ENCODE results near the gene RBPJ. TPM values are rescaled to one million over a fixed set of nuclear protein-coding genes. Genes with fewer than 3 reads are reported as not detected.
"Not testable (repeated sequence)": the region's sequence is repeated elsewhere in the genome, so short reads cannot be mapped to it uniquely, and the experiment has no call there.

The RBPJ gene
- total RNA-seq, 2 experiments from 2014 or later = 73.3 to 163 TPM

DNA sequence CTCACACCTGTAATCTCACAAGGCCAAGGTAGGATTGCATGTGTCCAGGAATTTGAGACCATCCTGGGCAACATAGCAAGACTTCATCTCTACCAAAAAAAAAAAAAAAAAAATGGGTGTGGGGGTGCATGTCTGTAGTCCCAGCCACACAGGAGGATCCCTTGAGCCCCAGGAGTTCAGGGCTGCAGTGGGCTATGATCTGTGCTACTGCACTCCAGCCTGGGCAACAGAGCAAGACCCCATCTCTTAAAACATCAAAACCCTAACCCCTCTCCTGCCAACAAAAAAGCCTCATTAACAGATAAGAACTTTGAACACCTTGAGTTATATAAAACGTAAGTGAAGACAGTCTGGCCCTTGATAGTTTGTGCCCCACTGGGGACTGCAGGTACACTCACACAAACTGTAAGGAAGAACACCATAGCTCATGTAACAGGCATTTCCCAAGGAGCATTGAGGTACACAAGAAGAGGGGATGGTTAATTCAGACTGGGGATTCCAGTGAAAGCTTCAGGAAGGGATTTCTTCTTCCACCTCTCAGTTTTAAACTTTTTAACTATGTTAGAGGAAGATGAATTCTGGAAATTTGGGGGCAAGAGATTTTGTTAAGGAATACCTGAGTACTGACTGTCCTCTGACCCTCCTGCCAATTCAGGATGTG lies 34.7 kb downstream of the RBPJ start:
- no peak for DNase-seq
- H3K27ac Mint-ChIP-seq = peak overlapping the region; percentile 5
- no peaks in the 10 kb centered on the region for H3K9me3 Mint-ChIP-seq (ENCODE audit: low read depth)
- CTCF ChIA-PET = interaction anchor here (0.7 to 1.6 kb wide), 8 partner anchors 13 to 368 kb away, joined by 3 to 6 read pairs (median 3); no protein-coding TSS in a partner anchor
- H3K4me1 Mint-ChIP-seq = peaks cover 17% of the 10 kb centered on the region
- H3K27me3 Mint-ChIP-seq = no peaks in the 10 kb centered on the region
- no peak overlapping the region for H3K4me3 Mint-ChIP-seq
- no peaks in the 10 kb centered on the region for H3K36me3 Mint-ChIP-seq
- ATAC-seq = peak; percentile 5

DNA sequence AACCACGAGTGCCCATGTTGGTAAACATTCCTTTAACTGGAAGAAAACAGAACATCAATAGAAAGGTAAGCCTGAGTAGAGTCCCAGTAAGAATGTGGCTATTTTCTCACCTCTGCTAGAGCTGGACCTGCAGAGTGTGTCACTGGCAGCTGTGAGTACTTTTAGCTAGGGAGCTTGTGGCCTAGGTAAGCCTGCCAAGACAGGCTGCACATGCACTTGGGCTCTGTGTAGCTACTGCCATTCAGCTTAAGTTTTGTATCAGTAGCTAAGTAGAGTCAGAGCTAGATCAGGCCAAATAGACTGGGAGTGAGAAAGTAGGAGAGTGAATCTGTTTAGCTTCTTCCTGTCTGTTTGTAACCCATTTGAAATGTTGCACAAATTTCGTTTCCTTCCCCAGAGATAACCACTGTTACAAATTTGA lies 35.3 kb downstream of the RBPJ start:
- no peaks in the 10 kb centered on the region for H3K27me3 Mint-ChIP-seq

DNA sequence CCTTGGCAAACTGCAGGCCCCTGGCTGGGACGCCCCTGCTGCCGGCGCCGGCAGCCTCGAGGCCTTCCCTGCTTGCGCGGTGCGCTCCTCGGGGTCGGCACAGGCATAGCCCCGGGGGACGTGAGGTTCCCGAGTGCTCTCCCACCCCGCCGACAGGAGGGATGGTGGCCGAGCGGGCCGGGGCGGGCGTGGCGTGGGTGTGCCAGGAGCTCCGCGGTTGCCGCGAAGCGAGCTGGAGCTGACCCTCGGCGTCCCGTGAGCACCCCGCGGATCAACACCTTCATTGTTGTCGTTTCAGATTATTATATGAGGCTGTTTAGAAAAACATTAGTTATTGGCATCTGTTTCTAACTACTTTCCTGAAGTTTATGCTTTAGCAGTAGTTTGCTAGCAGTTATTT lies 38.7 kb downstream of the RBPJ start:
- peaks cover 34% of the 10 kb centered on the region for H3K4me1 Mint-ChIP-seq
- H3K36me3 Mint-ChIP-seq; ATAC-seq; DNase-seq; H3K27ac Mint-ChIP-seq; H3K9me3 Mint-ChIP-seq (ENCODE audit: low read depth); H3K27me3 Mint-ChIP-seq; H3K4me3 Mint-ChIP-seq; CTCF ChIA-PET: not testable (repeated sequence)

More for the DNA sequence above, 35.3 kb downstream of the RBPJ start:
- Mint-ChIP-seq H3K36me3 (no peaks in the 10 kb centered on the region), H3K4me3 (no peak overlapping the region), H3K27ac (no peak overlapping the region), H3K4me1 (peaks cover 19% of the 10 kb centered on the region), H3K9me3 (ENCODE audit: low read depth) (no peaks in the 10 kb centered on the region)
- CTCF ChIA-PET = interaction anchor here (0.9 to 1.6 kb wide), 6 partner anchors 26 to 368 kb away, joined by 3 to 6 read pairs (median 3); no protein-coding TSS in a partner anchor
- ATAC-seq = peak; percentile 69
- DNase-seq = peak; percentile 48

DNA sequence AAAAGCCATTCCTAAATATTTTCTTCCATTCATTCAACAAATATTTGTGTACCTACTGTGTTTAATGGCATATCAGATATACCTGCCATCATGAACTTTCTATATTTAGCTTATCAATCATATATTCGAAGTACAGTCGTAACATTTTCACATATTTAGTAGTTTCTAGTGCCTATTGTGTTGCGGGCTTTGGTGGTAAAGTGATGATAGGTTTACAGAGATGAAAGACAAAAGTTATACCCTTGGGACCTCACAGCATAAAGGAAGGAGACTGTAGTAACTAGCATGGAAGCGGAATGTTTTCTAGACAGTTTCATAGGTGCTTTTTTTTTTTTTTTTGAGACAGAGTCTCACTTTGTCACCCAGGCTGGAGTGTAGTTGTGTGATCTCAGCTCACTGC lies 39.5 kb downstream of the RBPJ start:
- no peaks in the 10 kb centered on the region for H3K9me3 Mint-ChIP-seq (ENCODE audit: low read depth)
- peaks cover 7% of the 10 kb centered on the region for H3K36me3 Mint-ChIP-seq
- no peak overlapping the region for H3K4me3 Mint-ChIP-seq
- no peak for DNase-seq
- no peak for ATAC-seq
- H3K27me3 Mint-ChIP-seq = no peaks in the 10 kb centered on the region
- H3K4me1 Mint-ChIP-seq = peaks cover 37% of the 10 kb centered on the region
- CTCF ChIA-PET = interaction anchor here (1.0 to 1.6 kb wide), 3 partner anchors 30 to 434 kb away, joined by 3 to 9 read pairs (median 4); no protein-coding TSS in a partner anchor
- no peak overlapping the region for H3K27ac Mint-ChIP-seq

DNA sequence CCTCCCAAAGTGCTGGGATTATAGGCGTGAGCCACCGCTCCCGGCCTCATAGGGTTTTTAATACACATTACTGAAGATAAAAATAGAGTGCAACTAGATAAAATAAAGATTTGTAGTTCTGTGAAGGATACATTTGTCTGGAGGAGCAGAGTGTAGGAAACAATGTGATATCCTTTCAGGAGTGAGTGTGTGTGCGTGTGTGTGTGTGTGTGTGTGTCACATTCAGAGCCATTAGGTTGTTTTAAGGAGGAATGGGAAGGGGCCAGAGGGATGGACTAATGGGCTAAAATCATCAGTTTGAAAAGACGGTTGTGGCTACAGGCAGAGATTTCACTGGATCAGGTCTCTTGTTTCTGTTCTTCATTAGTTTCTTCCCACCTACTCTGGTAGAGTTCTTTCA lies 40.0 kb downstream of the RBPJ start:
- CTCF ChIA-PET = interaction anchor here (1.0 to 1.6 kb wide), 5 partner anchors 11 to 435 kb away, joined by 3 to 9 read pairs (median 4); no protein-coding TSS in a partner anchor

DNA sequence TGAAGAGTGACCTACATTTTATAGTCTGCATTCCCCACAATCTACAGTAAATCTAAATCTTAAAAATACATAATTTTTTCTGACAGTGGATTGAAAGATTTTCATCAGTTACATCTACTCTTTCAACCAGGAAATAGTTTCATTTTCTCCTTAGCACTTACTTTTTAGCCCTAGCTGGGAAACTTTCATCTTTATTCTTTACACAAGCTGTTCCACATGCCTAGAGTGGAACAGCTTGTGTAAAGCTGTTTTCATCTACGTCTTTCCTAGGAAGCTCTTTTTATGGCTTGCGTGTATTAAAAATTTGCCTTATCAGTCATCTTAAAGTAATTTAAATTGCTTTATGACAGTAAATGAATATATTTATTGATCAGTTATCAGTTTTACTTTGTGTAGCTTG lies 40.5 kb downstream of the RBPJ start:
- Mint-ChIP-seq H3K4me3 (no peak overlapping the region), H3K27me3 (no peaks in the 10 kb centered on the region), H3K27ac (peak overlapping the region; percentile 16)

More for the DNA sequence above, 40.0 kb downstream of the RBPJ start:
- Mint-ChIP-seq H3K9me3 (ENCODE audit: low read depth) (no peaks in the 10 kb centered on the region), H3K4me3 (no peak overlapping the region), H3K36me3 (peaks cover 9% of the 10 kb centered on the region), H3K27me3 (no peaks in the 10 kb centered on the region), H3K27ac (peak overlapping the region; percentile 16), H3K4me1 (peaks cover 41% of the 10 kb centered on the region)
- no peak for ATAC-seq
- DNase-seq = no peak

DNA sequence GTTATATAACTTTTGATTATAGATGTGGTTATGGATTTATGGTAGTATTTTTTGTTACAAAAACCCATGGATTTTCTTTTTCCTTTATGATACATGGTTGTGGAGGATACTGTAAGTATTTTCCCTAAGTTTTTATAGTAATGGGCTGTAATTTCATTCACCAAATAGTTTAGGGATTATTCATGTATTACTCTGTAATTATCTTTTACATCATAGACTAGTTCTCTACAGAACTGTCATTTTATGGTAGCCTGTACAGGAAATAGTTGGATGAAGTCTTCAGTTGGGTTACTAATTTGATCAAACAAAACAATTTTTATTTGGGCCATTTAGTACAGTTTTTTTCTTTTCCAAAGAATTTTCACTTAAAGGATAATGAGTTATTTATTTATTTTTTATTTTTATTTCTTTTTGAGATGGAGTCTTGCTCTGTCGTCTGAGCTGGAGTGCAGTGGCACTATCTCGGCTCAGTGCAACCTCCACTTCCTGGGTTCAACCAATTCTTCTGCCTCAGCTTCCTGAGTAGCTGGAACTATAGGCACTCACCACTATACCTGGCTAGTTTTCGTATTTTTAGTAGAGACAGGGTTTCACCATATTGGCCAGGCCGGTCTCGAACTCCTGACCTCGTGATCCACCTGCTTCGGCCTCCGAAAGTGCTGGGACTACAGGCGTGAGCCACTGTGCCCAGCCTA lies 42.1 kb downstream of the RBPJ start:
- H3K27ac Mint-ChIP-seq = peak overlapping the region; percentile 32
- CTCF ChIA-PET = interaction anchor here (1.4 kb wide), 1 partner anchor 32 kb away, joined by 4 read pairs; no protein-coding TSS in a partner anchor

More for the DNA sequence above, 40.5 kb downstream of the RBPJ start:
- ATAC-seq (no peak), DNase-seq (no peak)
- Mint-ChIP-seq H3K4me1 (peaks cover 44% of the 10 kb centered on the region), H3K36me3 (peaks cover 9% of the 10 kb centered on the region), H3K9me3 (ENCODE audit: low read depth) (no peaks in the 10 kb centered on the region)
- CTCF ChIA-PET = interaction anchor here (0.6 to 1.6 kb wide), 6 partner anchors 12 to 435 kb away, joined by 3 to 9 read pairs (median 4); no protein-coding TSS in a partner anchor

DNA sequence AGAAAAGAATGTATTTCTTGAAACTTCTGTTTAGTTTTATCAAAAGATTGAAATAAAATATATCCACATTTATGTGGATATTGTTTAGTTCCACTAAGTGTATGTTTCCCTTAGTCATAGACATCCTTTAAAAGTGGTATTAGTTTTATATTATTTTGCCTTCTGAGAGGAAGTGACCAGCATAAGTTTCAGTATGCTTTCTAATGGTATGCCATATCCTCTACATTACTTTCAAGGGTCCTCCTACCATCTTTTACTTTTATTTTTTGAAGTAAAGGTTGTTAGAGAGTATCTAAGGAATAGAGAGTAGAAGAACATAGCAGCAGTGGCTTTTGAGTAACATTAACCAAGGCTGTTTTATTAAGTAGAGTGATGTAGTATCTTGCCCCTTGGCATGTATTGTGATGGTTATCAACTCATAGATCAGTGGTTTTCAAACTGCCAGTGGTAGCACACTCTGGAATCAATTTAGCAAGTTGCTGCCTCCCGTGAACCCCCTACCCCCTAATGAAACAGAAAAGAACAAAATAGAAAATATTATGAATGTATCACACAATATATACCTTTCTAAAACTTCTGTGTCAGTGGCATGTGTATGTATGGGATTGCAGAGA lies 44.8 kb downstream of the RBPJ start:
- no peaks in the 10 kb centered on the region for H3K9me3 Mint-ChIP-seq (ENCODE audit: low read depth)
- peaks cover 70% of the 10 kb centered on the region for H3K4me1 Mint-ChIP-seq
- H3K27me3 Mint-ChIP-seq = no peaks in the 10 kb centered on the region
- DNase-seq = no peak
- H3K4me3 Mint-ChIP-seq = no peak overlapping the region
- peaks cover 33% of the 10 kb centered on the region for H3K36me3 Mint-ChIP-seq
- H3K27ac Mint-ChIP-seq = no peak overlapping the region
- ATAC-seq = peak; percentile 27
- CTCF ChIA-PET = interaction anchor here (1.0 kb wide), 1 partner anchor 336 kb away, joined by 3 read pairs; no protein-coding TSS in a partner anchor

More for the DNA sequence above, 42.1 kb downstream of the RBPJ start:
- peak; percentile 45 for DNase-seq
- H3K36me3 Mint-ChIP-seq = peaks cover 12% of the 10 kb centered on the region
- H3K4me3 Mint-ChIP-seq = no peak overlapping the region
- H3K27me3 Mint-ChIP-seq = no peaks in the 10 kb centered on the region
- no peaks in the 10 kb centered on the region for H3K9me3 Mint-ChIP-seq (ENCODE audit: low read depth)
- H3K4me1 Mint-ChIP-seq = peaks cover 51% of the 10 kb centered on the region
- ATAC-seq = peak; percentile 51

DNA sequence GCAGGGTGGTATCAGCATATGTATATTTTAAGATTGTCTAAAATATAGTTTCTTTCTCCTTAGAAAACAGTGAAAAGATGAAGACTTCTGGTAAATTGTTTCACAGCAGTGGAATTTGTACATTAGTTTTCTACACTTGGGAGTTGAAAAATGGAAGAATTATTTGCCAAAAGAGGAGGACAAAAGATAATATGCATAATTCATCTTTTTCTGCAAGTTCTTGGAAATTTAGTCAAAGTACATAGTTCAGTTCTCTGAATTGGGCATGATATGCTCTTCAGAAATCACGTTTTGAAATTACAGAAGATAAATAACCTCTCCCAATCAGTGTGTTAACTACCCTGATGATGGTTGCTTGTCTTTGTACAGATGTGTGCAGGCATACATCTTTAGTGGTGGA lies 47.0 kb downstream of the RBPJ start:
- Mint-ChIP-seq H3K9me3 (ENCODE audit: low read depth) (no peaks in the 10 kb centered on the region), H3K4me1 (peaks cover 64% of the 10 kb centered on the region), H3K27me3 (no peaks in the 10 kb centered on the region), H3K4me3 (no peak overlapping the region), H3K27ac (no peak overlapping the region), H3K36me3 (peaks cover 29% of the 10 kb centered on the region)
- CTCF ChIA-PET = no interaction called here
- DNase-seq = no peak
- no peak for ATAC-seq

DNA sequence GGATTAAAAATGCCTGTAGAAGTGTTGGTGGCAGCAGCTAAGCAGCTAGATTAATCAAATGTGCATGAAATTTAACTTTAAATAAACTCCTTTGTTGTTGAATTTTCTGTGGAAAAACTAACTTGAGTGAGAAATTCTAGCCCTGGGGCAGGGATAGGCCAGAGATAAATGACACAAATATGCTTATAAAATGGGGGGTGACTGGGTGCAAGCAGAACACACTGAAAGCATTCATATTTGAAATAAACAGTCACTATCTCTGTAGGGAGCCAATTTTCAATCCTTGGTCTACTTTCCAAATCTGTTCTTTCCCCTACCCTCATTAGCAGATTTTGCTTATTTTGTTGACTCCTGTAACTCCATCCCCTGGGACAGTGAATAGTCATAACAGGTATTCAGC lies 47.9 kb downstream of the RBPJ start:
- Mint-ChIP-seq H3K9me3 (ENCODE audit: low read depth) (no peaks in the 10 kb centered on the region), H3K27me3 (no peaks in the 10 kb centered on the region), H3K27ac (no peak overlapping the region), H3K4me1 (peaks cover 66% of the 10 kb centered on the region), H3K36me3 (peaks cover 29% of the 10 kb centered on the region), H3K4me3 (no peak overlapping the region)
- ATAC-seq (no peak), DNase-seq (no peak)
- CTCF ChIA-PET = interaction anchor here (0.7 to 1.2 kb wide), 3 partner anchors 14 to 1848 kb away, joined by 3 read pairs; no protein-coding TSS in a partner anchor

DNA sequence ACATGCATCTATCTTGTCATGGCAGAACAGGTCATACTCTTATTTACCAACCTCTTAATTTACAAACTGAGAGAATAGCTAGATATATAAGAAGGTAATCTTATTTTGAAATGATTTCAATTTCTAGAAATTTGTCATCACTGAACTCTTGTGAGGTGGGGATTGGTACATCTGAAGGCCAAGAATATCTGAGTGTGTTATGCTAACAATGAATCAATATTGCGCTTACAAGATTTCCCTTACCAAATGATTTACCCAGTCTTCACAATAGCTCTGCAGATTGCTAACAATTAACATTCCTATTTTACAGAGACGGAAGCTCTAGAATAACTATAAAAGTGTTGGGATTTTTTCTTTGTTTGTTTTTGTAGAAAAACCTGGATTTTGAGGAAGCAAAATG lies 48.3 kb downstream of the RBPJ start:
- H3K4me3 Mint-ChIP-seq = no peak overlapping the region
- CTCF ChIA-PET = interaction anchor here (1.1 to 1.2 kb wide), 3 partner anchors 14 to 39 kb away, joined by 3 read pairs; no protein-coding TSS in a partner anchor

DNA sequence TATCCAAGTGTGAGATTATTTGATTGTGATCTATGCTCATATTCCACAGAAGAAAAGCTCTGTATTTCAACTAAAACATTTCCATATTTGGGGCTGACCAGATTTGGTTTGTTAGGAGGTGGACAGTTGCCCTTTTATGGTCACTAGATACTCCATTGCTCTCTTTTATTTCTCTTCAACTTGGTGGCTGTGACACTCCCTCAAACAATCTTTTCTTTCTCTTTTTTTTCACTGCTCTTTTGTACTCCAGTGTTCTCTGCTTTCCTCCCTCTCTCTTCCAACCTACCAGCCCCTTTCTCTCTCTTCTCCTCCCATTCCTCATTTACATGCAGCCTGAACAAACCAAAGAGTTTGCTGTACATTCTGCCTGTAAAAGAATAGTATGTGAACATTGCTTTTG lies 48.8 kb downstream of the RBPJ start:
- Mint-ChIP-seq H3K4me1 (peaks cover 67% of the 10 kb centered on the region), H3K27me3 (no peaks in the 10 kb centered on the region), H3K27ac (no peak overlapping the region), H3K4me3 (no peak overlapping the region), H3K9me3 (ENCODE audit: low read depth) (no peaks in the 10 kb centered on the region), H3K36me3 (peaks cover 28% of the 10 kb centered on the region)
- CTCF ChIA-PET = interaction anchor here (1.1 to 1.2 kb wide), 3 partner anchors 15 to 39 kb away, joined by 3 read pairs; no protein-coding TSS in a partner anchor
- ATAC-seq (no peak), DNase-seq (no peak)

More for the DNA sequence above, 48.3 kb downstream of the RBPJ start:
- ATAC-seq (no peak), DNase-seq (no peak)
- H3K27me3 Mint-ChIP-seq = no peaks in the 10 kb centered on the region
- H3K9me3 Mint-ChIP-seq (ENCODE audit: low read depth) = no peaks in the 10 kb centered on the region
- H3K36me3 Mint-ChIP-seq = peaks cover 29% of the 10 kb centered on the region
- peaks cover 67% of the 10 kb centered on the region for H3K4me1 Mint-ChIP-seq
- no peak overlapping the region for H3K27ac Mint-ChIP-seq

DNA sequence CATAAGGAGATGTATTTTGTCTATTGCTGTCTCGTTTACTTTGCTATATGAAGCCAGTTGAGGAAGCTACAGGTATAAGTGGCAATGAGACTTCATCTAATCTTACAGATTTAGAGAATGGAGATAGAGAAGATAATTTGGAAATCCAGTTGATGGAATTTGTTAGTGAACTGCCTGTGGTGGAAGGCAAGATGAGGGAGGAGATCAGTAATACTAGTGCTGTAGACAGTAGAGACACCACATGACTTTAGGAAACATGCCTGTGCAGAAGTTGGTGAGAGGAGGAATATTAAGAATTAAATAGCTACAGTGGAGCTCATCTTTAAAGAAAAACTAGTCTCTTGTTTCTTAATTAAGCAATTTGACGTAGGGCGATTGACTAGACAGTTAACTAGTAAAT lies 51.3 kb downstream of the RBPJ start:
- peaks cover 39% of the 10 kb centered on the region for H3K36me3 Mint-ChIP-seq
- peak overlapping the region; percentile 30 for H3K27ac Mint-ChIP-seq

More for the DNA sequence above, 51.3 kb downstream of the RBPJ start:
- H3K4me3 Mint-ChIP-seq = no peak overlapping the region
- CTCF ChIA-PET = interaction anchor here (0.7 to 2.5 kb wide), 6 partner anchors 11 to 47 kb away, joined by 3 to 12 read pairs (median 5); no protein-coding TSS in a partner anchor
- H3K4me1 Mint-ChIP-seq = peaks cover 58% of the 10 kb centered on the region
- DNase-seq = no peak
- no peaks in the 10 kb centered on the region for H3K27me3 Mint-ChIP-seq
- H3K9me3 Mint-ChIP-seq (ENCODE audit: low read depth) = no peaks in the 10 kb centered on the region
- peak; percentile 20 for ATAC-seq

Measured in activated CD8-positive, alpha-beta memory T cell treated with anti-CD3 and anti-CD28 coated beads, Interleukin-2, amount 10 ng/mL, durations not matched to agents 7 days and 5 days (primary cell).